ENCODE results near the gene AOC3. TPM values are rescaled to one million over a fixed set of nuclear protein-coding genes. Genes with fewer than 3 reads are reported as not detected.

AOC3 gene
- total and polyA plus RNA-seq, 2 of the 13 experiments (the other 11 are each of a cell fraction or from before 2014, with no cell fraction given), result 8.7 to 51.7 TPM

- TF ChIP-seq DMTF1 (CRISPR knock-in tag; IDR thresholded peaks at IDR 0.05), result no peak
- TF ChIP-seq ZNF605 (CRISPR knock-in tag; IDR thresholded peaks at IDR 0.05), result peak; percentile 30; the same call in 1 of the 2 replicates
- no peak for TF ChIP-seq SETDB1 (CRISPR knock-in tag; IDR thresholded peaks at IDR 0.05; ENCODE audit: borderline replicate concordance)
- peak; percentile 78; the same call in 1 of the 2 replicates for TF ChIP-seq GFI1 (CRISPR knock-in tag; IDR thresholded peaks at IDR 0.05; ENCODE audit: borderline replicate concordance)
- no peak for TF ChIP-seq ZNF800 (CRISPR knock-in tag; IDR thresholded peaks at IDR 0.05)
- TF ChIP-seq HOXA7 (CRISPR knock-in tag; IDR thresholded peaks at IDR 0.05), result no peak
- no peak for TF ChIP-seq IRX3 (CRISPR knock-in tag; IDR thresholded peaks at IDR 0.05; ENCODE audit: borderline replicate concordance, low read depth)
- TF ChIP-seq SALL2 (CRISPR knock-in tag; IDR thresholded peaks at IDR 0.05), result no peak
- peak; percentile 23; the same call in 1 of the 2 replicates for TF ChIP-seq ZNF556 (CRISPR knock-in tag; IDR thresholded peaks at IDR 0.05; ENCODE audit: borderline replicate concordance)
- TF ChIP-seq LBX2 (CRISPR knock-in tag; IDR thresholded peaks at IDR 0.05; ENCODE audit: borderline replicate concordance), result no peak
- no peak for TF ChIP-seq HNRNPLL (IDR thresholded peaks at IDR 0.05; ENCODE audit: low read depth, low read length, poor library complexity, severe bottlenecking)
- TF ChIP-seq ZSCAN22 (CRISPR knock-in tag; IDR thresholded peaks at IDR 0.05), result no peak
- no peak for TF ChIP-seq NFATC3 (CRISPR knock-in tag; IDR thresholded peaks at IDR 0.05)
- peak; percentile 58 for TF ChIP-seq ELF3 (CRISPR knock-in tag; IDR thresholded peaks at IDR 0.05)
- TF ChIP-seq ZNF121 (CRISPR knock-in tag; IDR thresholded peaks at IDR 0.05), result 0 out of 2 replicates have a peak, but pooled peaks have one; percentile 31
- no peak for TF ChIP-seq ZNF598 (CRISPR knock-in tag; IDR thresholded peaks at IDR 0.05; ENCODE audit: borderline replicate concordance)
- TF ChIP-seq ZNF335 (CRISPR knock-in tag; IDR thresholded peaks at IDR 0.05), result peak; percentile 70; the same call in 1 of the 2 replicates
- no peak; the same call in none of the 2 replicates for TF ChIP-seq GABPB1 (CRISPR knock-in tag; IDR thresholded peaks at IDR 0.05)
- TF ChIP-seq KLF6 (CRISPR knock-in tag; IDR thresholded peaks at IDR 0.05), result 0 out of 2 replicates have a peak, but pooled peaks have one; percentile 22
- no peak for TF ChIP-seq SOX6 (IDR thresholded peaks at IDR 0.05)
- peak; percentile 59 for TF ChIP-seq SOX6 (CRISPR knock-in tag; IDR thresholded peaks at IDR 0.05)
- no peak for TF ChIP-seq SCMH1 (CRISPR knock-in tag; IDR thresholded peaks at IDR 0.05; ENCODE audit: borderline replicate concordance)
- no peak for TF ChIP-seq ZBTB7A (CRISPR knock-in tag; IDR thresholded peaks at IDR 0.05)
- TF ChIP-seq PREB (CRISPR knock-in tag; IDR thresholded peaks at IDR 0.05), result no peak
- peak; percentile 73; the same call in 1 of the 2 replicates for TF ChIP-seq MEIS2 (CRISPR knock-in tag; IDR thresholded peaks at IDR 0.05)
- peak; percentile 31; the same call in 1 of the 2 replicates for TF ChIP-seq ZNF274 (CRISPR knock-in tag; IDR thresholded peaks at IDR 0.05)
Measured at GRCh38 chr17:42891539-42892152, 40.6 kb downstream of the AOC3 start (continued).

Data from HepG2 (cell line).